Dermis blood vessel endothelial cell (primary cell): ENCODE measurements around the gene FBLN1. TPM values are rescaled to one million over a fixed set of nuclear protein-coding genes. Genes with fewer than 3 reads are reported as not detected.

Experiments
- DNase-seq: peaks from one replicate; pipeline ENCODE4 v3.0.0; 2010
- total RNA-seq: library from RNA; depleted of rRNA; stranded (reverse); fragments of >200 nt; gene quantifications from 2 replicates; pipeline ENCODE4 v1.2.3, GENCODE V29; 2014

The FBLN1 gene
- total RNA-seq, 1 donor from 2014 or later, result 0.34 TPM

DNA sequence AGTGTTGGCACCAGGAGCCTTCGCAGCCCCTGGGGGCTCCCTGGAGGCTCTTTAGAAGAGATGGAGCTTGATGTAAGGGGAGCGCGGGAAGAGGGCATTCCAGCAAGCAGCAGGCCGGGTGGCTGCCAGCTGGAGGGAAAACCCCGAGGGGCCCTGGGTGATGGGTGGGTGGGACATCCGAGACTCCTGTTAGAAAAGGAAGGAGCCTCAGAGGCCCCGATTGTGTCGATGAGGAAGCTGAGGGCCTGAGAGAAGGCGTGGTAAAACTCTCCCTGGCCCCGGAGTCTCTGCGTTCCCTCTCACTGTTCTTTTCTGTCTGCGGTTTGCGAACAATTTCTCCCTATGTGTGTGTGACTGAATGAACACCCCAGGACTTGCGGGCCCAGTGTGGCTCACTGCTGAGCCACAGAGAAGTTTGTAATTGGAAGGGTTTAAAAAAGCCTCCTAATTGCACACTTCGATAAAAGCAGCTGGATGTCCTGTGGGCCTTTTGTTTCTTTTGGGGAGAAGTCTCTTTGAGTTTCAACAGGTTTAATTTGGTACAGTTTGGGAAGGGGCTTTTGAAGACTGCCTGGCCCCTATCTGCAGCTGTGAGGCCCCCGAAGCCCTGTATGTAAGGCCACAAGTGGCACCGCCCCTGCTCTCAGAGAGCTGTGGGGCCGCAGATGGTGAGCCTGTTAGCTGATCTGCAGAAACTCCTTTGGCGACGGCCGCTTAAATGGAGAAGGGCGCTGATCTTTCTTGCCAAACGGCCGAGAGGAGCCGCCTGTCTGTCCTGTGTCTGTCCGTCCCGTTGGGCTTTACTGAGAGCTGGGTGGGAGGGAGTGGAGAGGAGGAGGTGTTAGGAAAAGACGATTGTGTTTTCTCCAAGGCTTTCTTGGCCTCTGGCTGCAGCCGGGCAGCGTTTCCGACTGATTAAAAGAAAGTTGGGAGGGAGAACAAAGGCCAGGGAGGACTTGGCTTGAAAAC lies 2.0 kb downstream of the FBLN1 start:
- DNase-seq, result no peak

- no peak for DNase-seq
Observed at GRCh38 chr22:45505991-45506747, 3.5 kb downstream of the FBLN1 start.

DNA sequence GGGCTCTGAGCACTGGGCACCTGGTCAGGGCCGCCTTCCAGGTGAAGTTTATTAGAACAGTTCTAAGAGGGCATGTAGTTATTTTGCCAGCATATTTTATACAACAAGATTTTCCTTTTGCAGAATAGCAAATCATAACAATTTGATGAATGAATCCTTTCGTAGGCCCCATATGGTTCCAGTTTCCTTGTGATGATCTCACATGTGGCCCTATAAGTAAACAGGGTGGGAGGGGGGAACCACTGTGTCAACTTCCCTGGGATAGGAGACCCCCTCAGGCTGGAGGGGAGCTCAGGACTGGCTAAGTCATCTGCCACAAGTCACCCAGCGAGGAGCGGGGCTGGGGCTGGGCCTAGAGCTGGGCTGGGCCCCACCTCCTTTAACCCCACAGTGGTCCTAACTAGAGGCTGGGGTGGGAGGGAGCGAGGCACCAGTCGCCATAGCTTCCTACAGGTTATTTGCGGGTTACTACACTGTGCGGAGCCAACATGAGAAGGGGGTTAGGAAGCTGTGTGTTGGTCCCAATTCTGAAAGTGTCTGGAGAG lies 4.2 kb downstream of the FBLN1 start:
- no peak for DNase-seq

DNA sequence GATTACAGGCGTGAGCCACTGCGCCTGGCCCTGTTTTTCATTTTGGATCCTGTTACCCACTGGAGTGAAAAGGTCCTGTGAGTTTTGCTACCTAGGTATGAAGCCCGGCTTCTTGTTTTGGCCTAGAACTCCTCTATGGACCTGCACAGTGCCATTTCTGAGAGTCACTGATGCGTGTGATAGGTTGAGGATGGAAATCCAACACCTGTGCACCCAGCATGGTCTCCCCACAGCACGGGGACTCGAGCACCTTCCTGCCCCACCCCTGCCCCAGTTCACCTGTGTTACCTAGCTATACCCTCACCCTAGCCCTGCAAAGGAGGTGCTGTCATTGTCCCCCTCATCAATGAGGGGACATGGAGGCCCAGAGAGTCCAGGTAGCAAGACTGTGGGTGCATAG lies 5.1 kb downstream of the FBLN1 start:
- no peak for DNase-seq

DNA sequence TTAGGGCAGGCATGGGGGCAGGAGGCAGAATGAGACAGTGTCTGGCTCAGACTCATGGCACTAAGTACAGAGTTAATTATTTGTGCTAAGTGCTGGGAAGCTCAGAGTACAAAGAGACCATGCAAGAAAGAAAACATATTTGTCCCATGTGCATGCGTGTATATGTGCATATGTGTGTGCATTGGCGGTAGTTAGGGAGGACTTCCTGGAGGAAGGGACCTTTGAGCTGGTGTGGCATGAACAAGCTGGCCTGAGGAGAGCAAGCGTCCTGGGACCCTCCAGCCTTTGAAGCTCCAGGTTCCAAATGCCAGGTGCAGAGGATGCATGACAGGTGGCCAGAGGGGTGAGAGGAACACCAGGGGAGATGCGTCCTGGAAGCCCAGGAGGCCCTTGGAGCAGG lies 6.1 kb downstream of the FBLN1 start:
- no peak for DNase-seq

- DNase-seq, result no peak
Observed at GRCh38 chr22:45510376-45511232, 7.9 kb downstream of the FBLN1 start.

DNA sequence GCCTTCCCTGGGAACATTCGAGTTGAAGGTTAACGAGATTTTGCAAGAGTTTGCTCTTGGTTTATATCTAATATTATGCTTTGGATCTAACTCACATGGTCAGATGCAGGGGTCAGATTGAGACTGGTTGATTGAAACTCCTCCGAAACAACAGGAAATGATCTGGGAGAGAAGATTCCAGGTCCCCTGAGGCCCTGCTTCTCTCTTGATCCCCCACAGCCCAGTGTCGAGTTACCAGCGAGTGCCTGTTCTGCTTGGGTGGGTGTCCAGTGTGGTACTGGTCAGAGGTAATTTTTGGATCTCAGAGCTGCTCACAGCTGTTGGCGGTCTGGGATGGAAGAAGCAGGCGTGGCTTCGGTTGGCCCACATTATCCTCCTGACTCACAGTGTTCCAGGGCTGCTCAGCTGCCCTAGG lies 9.2 kb downstream of the FBLN1 start:
- no peak for DNase-seq

DNA sequence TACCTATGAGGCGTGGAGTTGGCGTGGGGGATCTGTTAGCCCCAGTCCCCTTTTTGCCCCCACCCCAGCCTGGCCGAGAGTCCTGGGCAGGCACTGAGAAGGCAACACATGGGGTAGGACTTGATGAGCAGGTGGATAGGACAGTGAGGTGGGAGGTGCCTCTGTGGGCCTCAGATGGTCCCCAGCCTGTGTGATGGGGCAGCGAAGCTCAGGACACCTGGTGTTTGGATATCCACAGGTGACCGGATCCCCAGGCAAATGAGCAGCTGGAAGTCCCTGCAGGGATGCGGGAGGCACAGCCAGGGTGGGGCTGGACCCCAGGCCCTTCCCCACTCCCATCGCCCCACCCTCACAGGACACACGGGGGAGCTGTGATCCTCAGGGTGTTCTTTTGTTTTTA lies 9.7 kb downstream of the FBLN1 start:
- no peak for DNase-seq

DNA sequence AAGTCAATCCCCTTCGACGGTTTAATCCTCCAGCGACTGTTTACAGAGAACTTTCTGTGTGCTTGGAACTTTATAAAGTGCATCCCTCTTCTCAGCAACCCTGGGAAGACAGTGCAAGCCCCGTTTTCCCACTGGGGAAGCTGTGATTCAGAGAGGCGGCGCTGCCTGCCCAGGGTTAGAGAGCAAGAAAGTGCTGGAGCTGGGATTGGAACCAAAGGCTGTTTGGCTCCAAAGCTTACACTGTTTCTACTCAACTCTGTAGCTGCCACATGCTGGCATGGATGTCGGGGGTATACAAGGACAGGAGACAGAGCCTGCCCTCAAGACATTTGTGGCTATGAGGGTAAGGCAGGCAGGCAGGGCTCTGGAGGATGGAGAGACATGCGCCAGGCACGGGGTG lies 13.0 kb downstream of the FBLN1 start:
- DNase-seq, result no peak

- DNase-seq, result no peak
Observed at GRCh38 chr22:45516163-45516562, 13.5 kb downstream of the FBLN1 start.

DNA sequence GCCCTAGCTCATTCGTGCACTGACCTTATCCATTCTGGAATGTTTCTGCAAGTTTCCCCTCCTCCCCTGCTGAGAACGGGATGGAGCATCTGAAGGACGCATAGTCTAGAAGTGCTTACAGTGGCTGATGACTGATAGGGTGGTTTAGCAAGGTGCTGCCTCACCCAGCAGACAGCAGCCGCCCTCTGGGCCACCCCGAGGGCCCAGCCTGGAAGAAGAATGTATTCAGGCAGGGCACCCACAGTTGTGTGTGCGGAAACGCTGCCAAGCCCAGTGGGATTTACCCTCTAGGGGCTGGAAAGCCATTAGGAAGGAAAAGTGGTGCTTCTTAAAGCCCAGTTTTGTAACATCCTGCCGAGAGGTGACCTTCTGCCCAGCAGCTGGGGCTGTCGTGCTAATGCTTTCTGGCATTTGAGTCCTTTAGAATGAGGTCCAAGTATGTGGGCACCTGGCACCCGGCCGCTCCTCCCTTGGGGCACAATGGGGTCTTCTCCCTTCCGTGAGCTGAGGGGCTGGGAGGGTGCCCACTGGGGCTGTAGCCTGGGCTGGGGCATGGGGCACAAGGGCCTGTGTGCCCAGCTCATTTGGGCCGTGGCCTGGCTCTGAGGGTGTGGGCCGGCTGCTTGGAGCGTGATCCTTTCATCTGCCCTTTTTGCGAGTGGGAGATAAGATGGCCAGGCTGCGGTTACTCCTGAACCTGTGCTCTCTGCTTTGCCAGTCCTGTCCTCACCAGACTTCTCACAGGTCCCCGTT lies 14.4 kb downstream of the FBLN1 start:
- DNase-seq, result no peak

GRCh38 chr22:45518136-45518535 lies 15.5 kb downstream of the FBLN1 start:
- no peak for DNase-seq

DNA sequence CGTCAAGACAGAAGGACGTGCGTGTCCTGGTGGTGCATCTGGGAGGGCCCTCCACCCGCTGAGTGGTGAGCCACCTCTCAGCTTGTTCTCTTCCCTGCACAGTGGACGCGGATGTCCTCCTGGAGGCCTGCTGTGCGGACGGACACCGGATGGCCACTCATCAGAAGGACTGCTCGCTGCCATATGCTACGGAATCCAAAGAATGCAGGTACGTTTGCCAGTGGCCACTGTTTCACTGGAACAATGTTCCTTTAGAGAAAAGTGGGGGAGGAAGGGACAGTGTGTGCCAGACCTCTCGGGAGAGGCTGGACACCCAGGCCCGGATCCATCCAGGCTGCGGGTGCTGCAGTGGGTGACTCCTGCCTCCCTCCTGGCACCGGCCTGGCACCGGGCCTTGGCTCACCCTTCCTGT lies 15.9 kb downstream of the FBLN1 start:
- no peak for DNase-seq

DNA sequence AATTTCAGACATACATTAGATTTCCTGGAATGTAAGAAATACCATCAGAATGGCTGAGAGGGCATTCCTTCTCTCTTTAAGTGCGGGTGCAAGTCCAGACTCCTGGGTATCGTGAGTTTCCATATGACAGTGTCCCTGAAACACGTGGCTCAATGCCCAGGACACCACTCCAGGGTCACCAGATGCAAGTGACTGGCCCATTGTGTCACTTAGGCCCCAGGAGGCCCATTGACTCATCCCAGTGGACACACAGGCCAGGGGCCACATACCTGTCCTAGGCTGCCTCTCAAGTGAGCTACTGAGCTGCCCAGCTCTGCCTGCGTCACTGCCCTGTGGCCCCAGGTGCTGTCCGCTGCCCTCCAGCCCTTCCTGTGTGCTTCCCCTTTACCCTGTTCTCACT lies 18.5 kb downstream of the FBLN1 start:
- no peak for DNase-seq

- DNase-seq, result no peak
Observed at GRCh38 chr22:45522462-45522861, 19.8 kb downstream of the FBLN1 start.

DNA sequence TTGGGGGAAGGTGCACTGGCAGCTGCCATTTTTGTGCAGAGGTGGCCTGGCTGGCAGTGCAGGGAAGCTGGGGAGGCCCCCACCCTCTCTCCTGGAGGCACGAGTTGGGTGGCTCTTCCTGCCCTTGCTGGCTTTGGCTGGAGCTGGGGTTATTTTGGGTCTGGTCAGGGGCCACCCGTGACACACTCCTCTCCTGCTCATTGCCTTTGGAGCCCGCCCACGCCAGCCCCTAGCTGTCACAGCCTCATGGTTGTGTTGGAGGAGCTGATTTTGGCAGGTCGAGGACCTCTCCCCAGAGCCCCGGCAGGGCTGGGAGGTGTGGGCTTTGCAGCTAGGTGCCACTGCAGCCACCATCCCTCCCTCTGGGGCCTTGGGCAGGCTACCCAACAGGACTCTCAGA lies 21.5 kb downstream of the FBLN1 start:
- DNase-seq, result no peak

DNA sequence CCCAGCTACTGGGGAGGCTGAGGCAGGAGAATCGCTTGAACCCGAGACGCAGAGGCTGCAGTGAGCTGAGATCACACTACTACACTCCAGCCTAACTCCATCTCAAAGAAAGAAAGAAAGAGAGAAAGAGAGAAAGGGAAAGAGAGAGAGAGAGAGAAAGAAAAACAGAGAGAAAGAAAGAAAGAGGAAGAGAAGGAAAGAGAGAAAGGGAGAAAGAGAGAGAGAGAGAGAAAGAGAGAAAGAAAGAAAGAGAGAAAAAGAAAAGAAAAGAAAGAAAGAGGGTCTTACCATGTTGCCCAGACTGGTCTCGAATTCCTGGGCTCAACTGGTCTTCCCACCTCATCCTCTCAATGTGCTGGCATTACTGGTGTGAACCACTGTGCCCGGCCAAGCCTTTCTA lies 22.3 kb downstream of the FBLN1 start:
- DNase-seq, result no peak

GRCh38 chr22:45525480-45525879 lies 22.8 kb downstream of the FBLN1 start:
- no peak for DNase-seq

DNA sequence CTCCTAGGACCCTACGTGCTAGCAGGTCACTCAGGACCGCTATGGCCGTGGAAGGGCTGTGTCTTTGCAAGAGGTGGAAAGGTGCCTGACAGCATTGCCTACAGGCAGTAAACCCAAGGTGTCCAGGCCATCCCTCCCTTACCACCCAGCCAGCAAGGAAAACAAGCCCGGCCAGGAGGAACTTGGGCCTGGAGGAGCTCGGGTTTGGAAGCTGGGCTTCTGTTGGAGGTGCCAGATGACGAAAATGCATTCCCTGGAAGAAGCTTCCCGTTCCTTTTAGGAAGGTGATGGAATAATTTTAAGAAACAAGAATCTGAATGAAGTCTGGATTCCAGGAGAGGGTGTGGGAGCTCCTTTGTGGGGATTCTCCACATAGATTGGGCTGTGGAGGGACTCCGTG lies 23.6 kb downstream of the FBLN1 start:
- no peak for DNase-seq

- DNase-seq, result no peak
Observed at GRCh38 chr22:45526768-45527360, 24.2 kb downstream of the FBLN1 start.

DNA sequence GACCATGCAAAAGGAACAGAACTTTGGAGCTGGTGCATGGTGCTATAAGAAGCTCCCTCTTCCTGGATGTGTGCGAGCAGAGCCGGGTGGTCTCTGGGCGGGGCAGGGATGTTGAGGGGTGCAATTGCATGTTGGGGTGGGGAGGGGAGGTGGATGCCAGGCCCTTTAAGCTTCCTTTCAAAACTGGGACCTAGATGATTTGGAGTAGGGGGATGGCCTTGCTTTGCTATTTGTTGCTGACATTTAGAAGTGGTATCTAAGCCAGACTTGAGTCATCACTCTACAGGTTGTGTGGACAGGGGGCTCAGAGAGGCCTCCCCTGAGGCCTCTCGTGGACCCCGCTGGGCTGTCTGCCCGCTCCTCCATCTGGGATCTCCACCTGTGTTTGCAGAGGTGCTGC lies 24.8 kb downstream of the FBLN1 start:
- no peak for DNase-seq
